Left lung (tissue), 10 donors: ENCODE results near the gene PLXNA2. TPM values are rescaled to one million over a fixed set of nuclear protein-coding genes. Genes with fewer than 3 reads are reported as not detected.

Source experiments
- ATAC-seq: fragments of 200-7000 bp; cut with Tn5 transposase; one replicate; pipeline ENCODE4 v1.9.1; 2020; ENCODE audit warnings: moderate library complexity
- DNase-seq, 4 donors: peaks; one replicate each; pipeline ENCODE4 v3.0.0-alpha.2; 2013 to 2020
- H3K27ac ChIP-seq, 2 donors: fragments of 200-600 bp; sonication (generic) in 1 of 2; one replicate each; pipeline versions ENCODE4 v1.5.0 to v1.8.0; 2020 to 2021
- H3K27me3 ChIP-seq, 2 donors: fragments of 200-600 bp; sonication (generic) in 1 of 2; one replicate each; pipeline versions ENCODE4 v1.5.0 to v1.8.0; 2020 to 2021
- H3K36me3 ChIP-seq, 2 donors: fragments of 200-600 bp; sonication (generic) in 1 of 2; one replicate each; pipeline versions ENCODE4 v1.5.0 to v1.8.0; 2020 to 2021
- H3K4me1 ChIP-seq, 2 donors: fragments of 200-600 bp; one replicate each; pipeline ENCODE4 v1.8.0; 2021
- H3K4me3 ChIP-seq, 2 donors: fragments of 200-600 bp; sonication (generic) in 1 of 2; one replicate each; pipeline versions ENCODE4 v1.5.0 to v1.8.0; 2020 to 2021; ENCODE audit warnings: mild to moderate bottlenecking in 1 of 2
- H3K9me3 ChIP-seq, 2 donors: fragments of 200-600 bp; sonication (generic) in 1 of 2; one replicate each; pipeline versions ENCODE4 v1.5.0 to v1.8.0; 2020 to 2021
- CTCF ChIP-seq, 2 donors: fragments of 200-600 bp; sonication (generic) in 1 of 2; IDR thresholded peaks; one replicate each; pipeline versions ENCODE4 v1.5.0 to v1.8.0; 2021; ENCODE audit warnings: antibody characterized with exemption in 2 of 2
- intact Hi-C, 2 donors: fragments of 100-400 bp; cut with DNase I; formaldehyde crosslinking; loops; one replicate each; pipeline versions ENCODE4 v1.11.2 to v1.14.2; 2022
- polyA plus RNA-seq, 6 donors: library from polyadenylated mRNA; unstranded; fragments of 120-200 nt; gene quantifications; one replicate each; pipeline ENCODE4 v1.2.1, GENCODE V29; 2013; ENCODE audit not compliant: insufficient read length in 6 of 6
- total RNA-seq, 2 donors: library from RNA; stranded (reverse); fragmentation: NEBNext Ultra II Directional; extraction: Animal tissue kit (Norgen Biotek cat#: 25700); gene quantifications; one replicate each; pipeline ENCODE4 v1.2.1, GENCODE V29; 2021
- donor health status: DM: no; HTN: yes; CAD: no.
- donor health status: DM: no; HTN: no; CAD: no.

PLXNA2 gene
- total and polyA plus RNA-seq, 8 donors, result 21.4 to 92.8 (median 34.0) TPM

DNA sequence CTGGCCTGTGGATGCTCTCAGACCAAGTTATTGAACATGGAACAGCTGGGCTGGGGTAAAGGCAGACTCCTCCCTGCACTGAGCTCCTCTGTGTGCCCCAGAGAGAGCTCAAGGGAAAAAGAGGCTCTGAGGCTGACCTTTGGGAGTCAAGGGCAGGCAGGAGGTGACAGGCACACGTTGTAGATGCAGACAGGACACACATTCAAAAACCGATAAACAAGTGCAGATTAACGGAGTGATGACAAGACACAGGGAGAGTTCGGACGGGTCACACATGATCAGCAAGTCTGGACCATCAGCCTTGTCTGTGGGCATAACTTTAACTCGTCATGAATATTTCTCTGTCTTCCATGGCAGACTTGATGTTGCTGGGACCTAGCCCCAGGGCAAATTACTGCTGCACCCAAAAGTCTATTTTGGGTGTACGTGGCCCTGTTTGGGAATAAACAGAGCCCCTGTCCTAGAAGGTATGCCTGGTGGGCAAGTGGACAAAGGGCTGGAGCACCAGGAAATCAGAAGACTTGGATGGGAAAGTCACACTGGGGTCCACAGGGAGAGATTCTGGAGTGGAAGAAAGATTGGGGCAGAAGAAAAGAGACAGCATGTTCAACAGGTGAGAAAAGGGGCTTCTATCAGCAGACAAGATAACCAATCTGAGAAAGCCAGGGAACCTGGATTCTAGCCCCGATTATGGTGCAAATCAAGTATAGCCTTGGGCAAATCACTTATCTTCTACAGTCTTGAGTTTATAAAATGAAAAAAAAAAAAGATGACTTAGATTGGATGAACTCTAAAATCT lies 74.9 kb downstream of the PLXNA2 start:
- intact Hi-C loops, result no loop called here
- ATAC-seq (no peak), DNase-seq (no peak)

DNA sequence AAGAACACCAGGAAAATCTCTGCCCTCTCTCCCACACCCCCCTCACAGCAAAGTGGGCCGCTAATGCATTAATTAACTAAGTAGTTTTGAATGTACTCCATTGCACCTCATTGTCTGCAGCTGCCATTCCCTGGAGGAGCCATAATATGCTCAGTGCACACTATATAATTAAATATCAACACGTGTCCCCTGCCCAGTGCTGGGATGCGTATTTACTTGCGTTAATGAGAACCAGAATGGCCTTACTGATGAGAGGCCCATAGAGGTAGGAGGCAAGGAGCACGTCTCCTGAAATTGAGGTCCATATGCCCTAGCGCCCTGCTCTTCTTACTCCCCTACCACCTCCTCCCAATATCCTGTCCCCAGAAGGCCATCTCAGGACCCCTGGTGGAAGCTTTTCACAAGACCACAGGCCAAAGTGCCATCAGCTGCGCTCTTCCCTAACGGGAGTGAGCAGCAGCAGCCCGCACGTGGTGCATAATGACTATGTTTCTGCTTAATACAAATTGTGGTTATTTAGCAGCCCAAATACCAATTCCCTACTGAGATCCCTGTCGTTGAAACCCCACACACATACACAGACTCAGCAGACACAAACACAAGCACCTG lies 76.8 kb downstream of the PLXNA2 start:
- no peak for DNase-seq
- peaks cover 10 to 30% of the 10 kb centered on the region in 2 donors for H3K4me1 ChIP-seq
- intact Hi-C loops, result no loop called here

More for the DNA sequence above, 74.9 kb downstream of the PLXNA2 start:
- H3K27ac ChIP-seq, result no peak overlapping the region
- peaks cover 0 to 11% of the 10 kb centered on the region in 2 donors for H3K4me1 ChIP-seq
- H3K36me3 ChIP-seq, result no peaks in the 10 kb centered on the region
- no peaks in the 10 kb centered on the region for H3K27me3 ChIP-seq
- H3K4me3 ChIP-seq, result no peak overlapping the region
- no peak for TF ChIP-seq CTCF (IDR thresholded peaks at IDR 0.05)
- no peaks in the 10 kb centered on the region for H3K9me3 ChIP-seq

DNA sequence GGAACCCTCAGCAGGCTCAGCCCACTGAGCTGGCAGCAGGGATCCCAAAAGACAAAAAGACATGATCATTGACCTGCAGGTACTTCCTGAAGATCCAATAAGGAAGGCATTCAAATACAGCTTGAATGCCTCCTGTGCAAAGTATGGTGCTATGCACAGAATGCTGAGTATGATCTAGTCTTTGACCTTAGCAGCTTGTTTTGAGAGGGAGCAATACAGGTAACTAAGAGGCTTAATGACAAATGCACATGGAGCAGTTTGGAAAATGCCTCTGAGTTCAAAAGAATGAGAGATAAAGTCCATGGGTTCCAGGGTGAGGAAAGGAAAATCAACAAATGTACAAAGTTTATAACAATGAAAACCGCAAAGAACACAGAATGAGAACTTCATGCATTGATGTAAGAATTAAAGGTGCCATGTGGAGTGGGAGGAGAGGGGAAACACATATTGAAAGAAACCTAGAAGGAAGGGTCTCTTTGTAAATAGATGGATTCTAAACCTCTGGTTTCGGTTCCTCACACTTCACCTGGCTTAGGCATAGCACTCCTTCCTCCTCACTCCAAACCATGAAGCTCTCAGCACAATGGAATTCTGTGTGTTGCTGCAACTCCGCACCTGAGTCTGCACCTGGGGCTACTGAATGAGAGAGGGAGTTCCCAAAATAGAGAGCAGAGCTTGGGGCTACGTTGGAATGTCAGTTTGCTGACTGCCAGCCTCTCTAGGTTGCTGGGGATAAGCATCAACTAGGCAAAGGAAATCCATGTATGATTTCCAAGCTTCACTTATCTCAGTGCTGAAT lies 77.6 kb downstream of the PLXNA2 start:
- Histone ChIP-seq H3K9me3 (no peaks in the 10 kb centered on the region), H3K4me3 (no peak overlapping the region), H3K27ac (peak overlapping the region in 1 of 2 donors; percentile 4), H3K36me3 (no peaks in the 10 kb centered on the region), H3K27me3 (no peaks in the 10 kb centered on the region), H3K4me1 (peaks cover 18 to 38% of the 10 kb centered on the region in 2 donors)
- TF ChIP-seq CTCF (IDR thresholded peaks at IDR 0.05), result no peak
- intact Hi-C loops, result no loop called here
- peak; percentile 70 for ATAC-seq
- peak in 1 of 4 donors; percentile 45 for DNase-seq

More for the DNA sequence above, 76.8 kb downstream of the PLXNA2 start:
- Histone ChIP-seq H3K9me3 (no peaks in the 10 kb centered on the region), H3K36me3 (no peaks in the 10 kb centered on the region), H3K27ac (peak overlapping the region in 1 of 2 donors; percentile 4), H3K27me3 (no peaks in the 10 kb centered on the region), H3K4me3 (no peak overlapping the region)
- TF ChIP-seq CTCF (IDR thresholded peaks at IDR 0.05), result no peak
- ATAC-seq, result no peak

DNA sequence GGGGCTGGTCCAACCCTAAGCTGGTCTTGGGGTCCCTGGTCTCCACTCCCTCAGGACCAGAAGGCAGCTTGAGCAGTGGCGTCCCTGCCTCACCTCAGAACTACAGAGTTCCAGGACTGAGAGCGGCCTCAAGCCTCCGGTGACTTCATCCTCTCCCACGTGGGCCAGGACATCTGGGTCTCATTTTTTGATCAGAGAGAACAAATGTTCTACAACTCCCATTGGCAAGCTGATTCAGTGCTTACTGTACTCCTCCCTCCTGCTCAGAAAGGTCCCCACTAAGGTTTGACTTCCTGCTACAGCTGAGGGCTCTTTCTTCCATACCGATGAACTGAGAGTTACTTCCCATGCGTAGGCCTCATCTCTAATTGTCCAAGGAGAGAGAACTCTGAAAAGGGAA lies 78.5 kb downstream of the PLXNA2 start:
- Histone ChIP-seq H3K4me1 (peaks cover 25 to 47% of the 10 kb centered on the region in 2 donors), H3K27me3 (no peaks in the 10 kb centered on the region), H3K4me3 (no peak overlapping the region), H3K36me3 (no peaks in the 10 kb centered on the region), H3K9me3 (no peaks in the 10 kb centered on the region), H3K27ac (no peak overlapping the region)
- DNase-seq (no peak), ATAC-seq (no peak)
- no peak for TF ChIP-seq CTCF (IDR thresholded peaks at IDR 0.05)
- intact Hi-C loops, result no loop called here

- Histone ChIP-seq H3K36me3 (no peaks in the 10 kb centered on the region), H3K27me3 (no peaks in the 10 kb centered on the region), H3K9me3 (no peaks in the 10 kb centered on the region), H3K27ac (no peak overlapping the region), H3K4me3 (no peak overlapping the region), H3K4me1 (peaks cover 28 to 57% of the 10 kb centered on the region in 2 donors)
- no peak for TF ChIP-seq CTCF (IDR thresholded peaks at IDR 0.05)
- DNase-seq (no peak), ATAC-seq (no peak)
- intact Hi-C loops, result no loop called here
These were observed 79.6 kb downstream of the PLXNA2 start for GRCh38 chr1:208164609-208165008.
